Coronary artery (tissue), 2 donors: Measurements from ENCODE around the gene GNG3.
"Not testable (repeated sequence)": the region's sequence is repeated elsewhere in the genome, so short reads cannot be mapped to it uniquely, and the experiment has no call there.

Experiments
- DNase-seq: peaks from one replicate; pipeline ENCODE4 v3.0.0-alpha.2; 2017; ENCODE audit warnings: low spot score
- H3K27ac ChIP-seq, 2 donors: fragments of 200-600 bp; sonication (generic); one replicate each; pipeline ENCODE4 v1.5.1; 2016 to 2019
- H3K4me3 ChIP-seq: fragments of 200-600 bp; sonication (generic); 2 replicates; pipeline ENCODE4 v1.5.1; 2016; ENCODE audit warnings: mild to moderate bottlenecking, moderate library complexity
- TF ChIP-seq, protein P1 (sequence below): fragments of 200-600 bp; sonication (generic); IDR thresholded peaks from one replicate; pipeline ENCODE4 v1.5.1; 2019; ENCODE audit warnings: antibody characterized with exemption

GNG3 gene

DNA sequence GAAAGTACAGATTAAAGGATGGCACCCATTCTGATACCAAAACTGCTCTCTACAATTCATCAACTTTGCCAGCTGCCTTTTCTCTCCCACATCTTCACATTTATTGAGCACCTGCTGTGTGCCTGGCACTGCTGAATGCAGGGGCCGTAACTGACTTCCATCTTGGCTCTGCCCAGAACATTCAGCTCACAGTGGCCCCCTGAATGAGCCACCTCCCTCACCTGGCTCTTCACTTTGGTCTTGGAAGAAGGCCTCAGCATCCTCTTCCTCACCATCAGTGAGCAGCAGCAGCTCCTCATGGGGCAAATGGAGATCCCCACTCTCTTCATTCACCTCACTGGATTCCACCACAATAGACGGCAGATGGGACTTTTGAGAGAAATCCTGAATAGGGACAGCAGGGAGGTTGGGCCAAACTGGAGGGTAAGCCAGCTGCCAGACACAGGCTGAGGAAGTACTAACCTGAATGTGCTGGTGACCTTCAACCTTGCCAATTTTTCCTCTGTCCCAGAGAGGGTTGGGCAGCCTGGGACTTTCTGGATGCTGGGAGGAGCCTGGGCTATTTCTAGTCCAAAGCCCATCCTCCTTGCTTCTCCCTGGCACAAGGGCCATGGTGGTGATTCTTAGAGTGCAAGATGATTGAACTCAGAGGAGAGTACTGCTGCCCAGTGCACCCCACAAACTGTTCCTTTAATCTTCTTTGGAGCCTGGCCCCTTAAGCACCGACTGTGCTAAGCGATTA, 37.9 kb upstream of the GNG3 start:
- DNase-seq, result no peak
- no peak overlapping the region for H3K4me3 ChIP-seq
- TF ChIP-seq, protein P1, sequence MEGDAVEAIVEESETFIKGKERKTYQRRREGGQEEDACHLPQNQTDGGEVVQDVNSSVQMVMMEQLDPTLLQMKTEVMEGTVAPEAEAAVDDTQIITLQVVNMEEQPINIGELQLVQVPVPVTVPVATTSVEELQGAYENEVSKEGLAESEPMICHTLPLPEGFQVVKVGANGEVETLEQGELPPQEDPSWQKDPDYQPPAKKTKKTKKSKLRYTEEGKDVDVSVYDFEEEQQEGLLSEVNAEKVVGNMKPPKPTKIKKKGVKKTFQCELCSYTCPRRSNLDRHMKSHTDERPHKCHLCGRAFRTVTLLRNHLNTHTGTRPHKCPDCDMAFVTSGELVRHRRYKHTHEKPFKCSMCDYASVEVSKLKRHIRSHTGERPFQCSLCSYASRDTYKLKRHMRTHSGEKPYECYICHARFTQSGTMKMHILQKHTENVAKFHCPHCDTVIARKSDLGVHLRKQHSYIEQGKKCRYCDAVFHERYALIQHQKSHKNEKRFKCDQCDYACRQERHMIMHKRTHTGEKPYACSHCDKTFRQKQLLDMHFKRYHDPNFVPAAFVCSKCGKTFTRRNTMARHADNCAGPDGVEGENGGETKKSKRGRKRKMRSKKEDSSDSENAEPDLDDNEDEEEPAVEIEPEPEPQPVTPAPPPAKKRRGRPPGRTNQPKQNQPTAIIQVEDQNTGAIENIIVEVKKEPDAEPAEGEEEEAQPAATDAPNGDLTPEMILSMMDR, result no peak
- H3K27ac ChIP-seq, result no peak overlapping the region

GRCh38 chr11:62671236-62671607, 36.3 kb upstream of the GNG3 start:
- Histone ChIP-seq H3K27ac (peak overlapping the region; percentile 77 to 92), H3K4me3 (peak overlapping the region; percentile 89)
- TF ChIP-seq, protein P1, result no peak
- DNase-seq, result no peak

DNA sequence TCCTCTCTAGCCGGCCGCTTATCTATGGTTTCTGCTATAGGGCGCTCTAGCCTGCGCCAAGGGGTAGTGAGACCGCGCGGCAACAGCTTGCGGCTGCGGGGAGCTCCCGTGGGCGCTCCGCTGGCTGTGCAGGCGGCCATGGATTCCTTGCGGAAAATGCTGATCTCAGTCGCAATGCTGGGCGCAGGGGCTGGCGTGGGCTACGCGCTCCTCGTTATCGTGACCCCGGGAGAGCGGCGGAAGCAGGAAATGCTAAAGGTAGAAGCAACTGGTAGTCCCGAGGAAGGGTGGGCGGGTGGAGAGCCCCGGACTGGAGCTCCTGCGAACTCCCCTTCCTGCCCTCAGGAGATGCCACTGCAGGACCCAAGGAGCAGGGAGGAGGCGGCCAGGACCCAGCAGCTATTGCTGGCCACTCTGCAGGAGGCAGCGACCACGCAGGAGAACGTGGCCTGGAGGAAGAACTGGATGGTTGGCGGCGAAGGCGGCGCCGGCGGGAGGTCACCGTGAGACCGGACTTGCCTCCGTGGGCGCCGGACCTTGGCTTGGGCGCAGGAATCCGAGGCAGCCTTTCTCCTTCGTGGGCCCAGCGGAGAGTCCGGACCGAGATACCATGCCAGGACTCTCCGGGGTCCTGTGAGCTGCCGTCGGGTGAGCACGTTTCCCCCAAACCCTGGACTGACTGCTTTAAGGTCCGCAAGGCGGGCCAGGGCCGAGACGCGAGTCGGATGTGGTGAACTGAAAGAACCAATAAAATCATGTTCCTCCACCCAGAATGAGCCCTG, 35.7 kb upstream of the GNG3 start, which contains the start of the genes LBHD1 and UQCC3:
Gene LBHD1 (minus strand): TSS at position 660 of the 782 bp plus-strand sequence. CDS start 2,236 bp downstream, outside the sequence.
Gene UQCC3 (plus strand): TSS at position 66 of the 782 bp plus-strand sequence. CDS start 73 bp downstream, at position 139.
- Histone ChIP-seq H3K4me3 (peak within 1 kb of the TSS; percentile 89), H3K27ac (peak within 1 kb of the TSS; percentile 77 to 92)
- DNase-seq, result peak; percentile 85
- TF ChIP-seq, protein P1, result no peak

DNA sequence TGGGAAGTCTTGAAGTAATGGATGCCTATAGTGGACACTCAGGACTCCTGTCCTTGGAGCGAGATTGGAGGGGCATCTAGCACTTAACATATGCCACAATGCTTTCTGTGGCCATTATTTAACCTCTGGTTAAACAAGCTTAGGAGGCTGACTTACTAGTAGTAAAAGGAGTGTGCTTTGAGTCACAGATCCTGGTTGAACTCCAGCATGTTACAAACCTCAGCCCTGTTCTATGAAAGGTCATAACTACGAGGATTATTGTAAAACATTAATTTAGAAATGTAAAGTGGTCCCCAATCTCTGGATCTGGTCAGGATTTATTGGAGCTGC, 34.3 kb upstream of the GNG3 start:
- no peak for DNase-seq
- H3K27ac ChIP-seq, result no peak overlapping the region
- TF ChIP-seq, protein P1, result no peak
- peak overlapping the region; percentile 89 for H3K4me3 ChIP-seq

GRCh38 chr11:62675415-62675814, 32.1 kb upstream of the GNG3 start:
- not testable (repeated sequence) for H3K4me3 ChIP-seq, H3K27ac ChIP-seq, DNase-seq

GRCh38 chr11:62676698-62677097, 30.8 kb upstream of the GNG3 start:
- no peak for DNase-seq
- Histone ChIP-seq H3K4me3 (no peak overlapping the region), H3K27ac (no peak overlapping the region)
- TF ChIP-seq, protein P1, result no peak

GRCh38 chr11:62677156-62677555, 30.3 kb upstream of the GNG3 start:
- no peak overlapping the region for H3K27ac ChIP-seq
- no peak overlapping the region for H3K4me3 ChIP-seq
- TF ChIP-seq, protein P1, result no peak
- no peak for DNase-seq
